HG02678 (cell line): ENCODE results near the gene RTN4RL2.

Experiments
- ATAC-seq: cut with Tn5 transposase; IDR thresholded peaks from one replicate; pipeline ENCODE4 v1.9.1; 2021; ENCODE audit warnings: mild to moderate bottlenecking, moderate library complexity; ENCODE audit not compliant: unreplicated experiment

Gene RTN4RL2

GRCh38 chr11:57497303-57498247, 37.2 kb downstream of the RTN4RL2 start:
- ATAC-seq = no peak

- no peak for ATAC-seq
Measured at GRCh38 chr11:57498540-57498939, 38.2 kb downstream of the RTN4RL2 start.

DNA sequence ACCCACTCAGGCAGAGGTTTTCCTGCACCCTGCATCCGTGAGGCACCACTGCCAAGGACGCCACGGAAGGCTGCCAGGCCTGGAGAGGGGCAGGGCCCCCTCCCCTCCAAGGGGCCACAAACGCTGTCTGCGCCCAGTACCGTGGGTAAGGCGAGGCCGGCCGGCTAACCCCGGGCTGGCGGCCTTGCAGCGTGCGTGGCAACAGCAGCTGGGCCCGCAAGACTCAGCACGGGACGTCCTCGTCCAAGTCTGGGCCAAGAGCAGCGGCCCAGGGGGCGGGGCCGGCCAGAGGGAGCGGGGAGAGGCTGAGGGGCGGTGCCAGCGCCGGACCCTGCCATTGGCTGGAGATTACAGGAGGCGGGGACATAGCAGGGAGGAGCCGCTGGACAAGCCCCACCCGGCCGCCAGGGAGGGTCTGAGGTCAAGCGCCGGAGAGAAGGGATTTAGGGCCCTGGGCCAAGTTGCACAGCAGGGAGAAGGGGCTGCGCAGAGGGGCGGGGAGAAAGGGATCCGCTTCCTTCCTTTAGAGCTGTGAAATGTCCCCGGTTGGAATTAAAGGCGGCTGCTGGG, 39.2 kb downstream of the RTN4RL2 start:
- ATAC-seq = peak; percentile 100

DNA sequence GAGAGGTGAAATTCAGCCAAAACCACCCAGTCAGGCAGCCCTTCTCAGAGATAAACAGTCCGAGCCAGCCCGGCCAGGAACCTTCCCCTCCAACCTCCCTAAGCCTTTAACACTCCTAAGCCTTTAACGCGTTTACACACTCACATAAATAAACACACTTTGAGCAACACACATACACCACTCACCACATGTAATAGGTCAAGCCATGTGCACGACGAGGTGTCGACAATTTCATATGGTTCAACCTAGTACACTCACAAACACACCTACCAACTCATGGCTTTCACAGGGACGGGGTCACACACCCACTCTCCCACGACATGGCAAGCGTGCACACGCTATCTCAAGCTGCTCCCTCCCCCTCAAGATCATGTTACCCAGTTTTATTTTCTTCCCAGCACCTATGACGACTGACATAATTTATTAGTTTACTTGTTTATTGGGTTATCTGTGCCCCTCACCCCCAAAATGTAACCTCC, 39.7 kb downstream of the RTN4RL2 start:
- no peak for ATAC-seq

DNA sequence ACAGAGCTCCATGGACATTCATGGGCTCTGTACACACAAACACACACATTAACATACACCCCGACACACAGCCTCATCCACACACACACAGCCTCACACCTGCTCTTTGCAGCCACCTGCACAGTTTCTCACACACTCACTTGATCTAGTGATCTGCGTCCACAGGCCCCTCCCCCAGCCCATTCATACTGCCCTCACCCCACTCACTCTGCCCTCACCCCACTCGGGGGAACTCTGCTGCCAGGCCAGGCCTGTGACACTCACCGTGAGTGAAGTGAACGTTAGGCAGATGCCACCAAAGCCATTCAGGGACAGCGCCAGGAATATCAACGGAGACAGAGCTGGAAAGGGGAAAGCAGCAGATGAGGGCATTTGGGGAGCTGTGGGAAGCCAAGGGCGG, 40.2 kb downstream of the RTN4RL2 start:
- ATAC-seq = no peak

GRCh38 chr11:57500926-57501325, 40.6 kb downstream of the RTN4RL2 start:
- ATAC-seq = no peak

DNA sequence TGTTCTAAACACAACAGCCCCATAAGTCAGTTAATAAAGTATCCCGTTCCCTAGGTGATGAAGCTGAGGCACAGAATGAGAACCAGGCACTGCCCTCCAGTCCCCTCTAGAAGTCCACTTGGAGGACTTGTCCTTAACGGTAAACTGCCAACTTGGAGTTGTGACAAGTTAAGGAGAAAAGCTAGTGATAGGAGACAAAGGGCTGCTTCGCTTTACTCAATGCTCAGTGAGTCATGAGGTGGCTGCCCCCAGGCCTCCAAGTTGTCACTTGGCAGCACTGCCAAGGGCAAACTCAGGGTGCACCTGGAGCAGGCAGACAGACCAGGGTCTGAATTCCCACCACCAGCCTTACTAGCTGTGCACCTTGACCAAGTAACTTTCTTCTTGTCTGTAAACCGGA, 41.6 kb downstream of the RTN4RL2 start:
- ATAC-seq = no peak

- ATAC-seq = no peak
Measured at GRCh38 chr11:57502376-57502775, 42.0 kb downstream of the RTN4RL2 start.

DNA sequence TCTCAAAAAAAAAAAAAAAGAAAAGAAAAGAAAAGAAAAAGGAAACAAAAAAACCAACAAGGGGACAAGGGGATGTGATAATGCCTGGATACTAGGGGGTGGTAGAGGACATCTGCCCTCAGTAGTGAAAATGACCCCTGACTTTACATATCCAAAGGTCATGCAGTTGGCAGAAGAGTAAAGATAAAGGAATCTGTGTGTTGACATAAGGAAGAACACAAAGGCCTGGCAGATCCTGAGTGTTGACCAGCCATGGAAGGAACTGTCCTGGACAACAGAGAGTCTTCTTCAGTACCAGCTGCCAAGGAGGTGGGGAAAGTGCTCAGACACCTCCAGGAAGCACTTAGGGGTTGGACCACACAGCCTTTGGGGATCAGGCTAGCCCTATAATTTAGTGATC, 42.5 kb downstream of the RTN4RL2 start:
- no peak for ATAC-seq

- no peak for ATAC-seq
Measured at GRCh38 chr11:57504511-57504910, 44.2 kb downstream of the RTN4RL2 start.

DNA sequence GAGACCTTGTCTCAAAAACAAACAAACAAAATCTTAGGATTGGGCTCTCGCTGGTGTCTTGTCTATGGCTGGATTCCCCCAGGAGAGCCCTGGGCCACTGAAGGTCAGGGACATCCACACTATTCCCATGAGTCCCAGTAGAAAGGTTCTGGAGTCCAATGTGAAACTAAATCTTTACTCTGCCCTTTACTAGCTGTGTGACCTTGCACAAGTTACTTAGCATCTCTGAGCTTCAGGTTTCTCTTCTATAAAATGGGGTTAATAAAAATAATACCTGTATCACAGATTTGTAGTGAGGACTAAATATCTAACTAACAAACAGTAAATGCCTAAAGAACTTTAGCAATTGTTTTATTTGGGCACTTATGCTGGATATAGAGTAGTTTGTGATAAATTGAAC, 46.2 kb downstream of the RTN4RL2 start:
- no peak for ATAC-seq

GRCh38 chr11:57508341-57509170, 48.2 kb downstream of the RTN4RL2 start:
- no peak for ATAC-seq

DNA sequence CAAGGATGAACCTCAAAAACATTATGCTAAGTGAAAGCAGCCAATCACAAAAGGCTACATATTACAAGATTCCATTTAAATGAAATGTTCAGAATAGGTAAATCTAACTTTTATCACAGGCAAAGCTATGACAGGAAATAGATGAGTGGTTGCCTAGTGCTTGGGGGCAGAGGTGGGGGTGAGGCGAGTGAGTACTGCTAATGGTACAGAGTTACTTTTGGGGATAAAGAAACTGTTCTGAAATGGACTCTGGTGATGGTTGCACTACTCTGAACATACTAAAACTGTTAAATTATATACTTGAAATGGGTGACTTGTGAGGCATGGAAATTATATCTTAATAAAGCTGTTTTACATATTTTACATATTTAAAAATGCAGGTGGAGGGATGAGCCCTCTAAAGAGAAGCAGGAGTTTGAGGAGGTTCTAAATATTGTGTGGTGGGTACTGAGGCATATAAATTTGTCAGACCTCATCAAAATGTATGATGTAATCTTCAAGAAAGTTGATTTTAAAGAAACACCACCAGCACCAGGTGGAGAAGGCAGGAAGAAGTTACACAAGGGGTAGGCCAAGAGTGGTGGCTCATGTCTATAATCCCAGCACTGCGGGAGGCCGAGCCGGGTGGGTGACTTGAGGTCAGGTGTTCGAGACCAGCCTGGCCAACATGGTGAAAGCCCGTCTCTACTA, 51.6 kb downstream of the RTN4RL2 start:
- no peak for ATAC-seq

GRCh38 chr11:57512646-57513451, 52.5 kb downstream of the RTN4RL2 start:
- ATAC-seq = no peak

- ATAC-seq = no peak
Measured at GRCh38 chr11:57513452-57513795, 53.1 kb downstream of the RTN4RL2 start.

DNA sequence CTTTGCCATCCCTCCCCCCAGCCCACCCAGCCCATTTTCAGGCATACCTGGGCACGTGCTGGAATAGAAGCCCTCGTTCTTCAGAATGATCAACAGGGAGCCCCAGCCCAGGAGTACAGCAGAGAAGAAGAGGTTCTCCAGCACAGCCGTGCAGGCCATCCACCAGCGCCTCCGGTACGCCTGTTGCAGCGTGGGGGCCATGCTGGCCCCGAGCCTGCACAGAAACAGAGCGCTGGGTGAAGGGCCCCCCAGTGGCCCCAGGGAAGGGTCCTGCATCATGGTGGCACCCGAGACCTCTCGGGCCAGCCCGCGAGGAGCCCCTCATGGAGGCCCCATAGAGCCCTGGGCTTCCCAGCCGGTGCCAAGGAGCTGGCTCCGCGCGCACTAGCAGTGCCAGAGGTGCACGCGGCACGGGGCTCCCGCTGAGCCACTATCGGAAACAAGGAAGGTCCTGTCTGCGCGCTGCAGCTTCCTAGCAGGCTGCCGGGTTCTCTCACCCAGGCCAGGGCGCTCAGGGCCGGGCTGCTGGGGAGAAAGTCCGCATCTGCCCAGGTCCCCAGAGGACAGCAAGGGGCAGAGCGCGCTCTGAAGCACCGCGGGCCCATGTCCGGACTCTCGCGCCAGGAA, 53.7 kb downstream of the RTN4RL2 start:
- peak; percentile 44 for ATAC-seq

DNA sequence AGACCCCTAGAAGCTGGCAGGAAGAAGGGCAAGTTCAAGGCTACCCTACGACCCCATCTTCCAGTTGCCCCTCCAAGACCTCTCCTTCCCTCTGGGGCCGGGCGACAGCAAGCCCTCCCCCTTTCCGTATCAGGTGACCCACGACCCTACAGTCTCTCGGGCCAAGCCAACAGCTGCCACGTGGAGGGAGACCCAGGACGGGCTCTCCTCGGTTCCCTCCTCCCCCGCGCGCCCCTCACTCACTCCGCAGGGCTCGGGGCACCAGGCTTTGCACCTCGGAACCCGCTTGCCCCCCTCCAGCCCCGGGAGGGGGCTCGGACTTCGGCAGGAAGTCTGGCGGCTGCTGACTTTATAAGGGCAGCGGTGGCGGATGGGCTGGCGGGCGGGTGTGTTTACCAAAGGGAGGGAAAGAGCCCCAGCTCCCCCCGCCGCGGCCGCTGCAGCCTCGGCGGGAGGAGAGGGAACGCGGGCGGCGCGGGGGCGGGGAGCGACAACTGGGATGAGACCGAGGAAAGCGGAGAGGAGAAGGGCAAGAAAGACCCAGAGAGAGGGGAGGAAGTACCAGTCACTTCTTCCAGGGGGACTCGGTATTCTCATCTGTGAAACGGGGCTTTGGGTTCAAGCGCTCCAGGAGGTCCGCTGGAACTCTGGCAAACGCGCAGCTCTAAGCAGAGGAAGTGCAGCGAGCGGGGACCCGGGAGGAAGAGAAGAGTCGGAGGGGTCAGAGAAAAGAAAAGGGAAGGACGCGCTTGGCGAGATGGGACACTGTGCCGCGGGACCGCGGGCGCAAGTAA, 54.4 kb downstream of the RTN4RL2 start:
- peak; percentile 47 for ATAC-seq

DNA sequence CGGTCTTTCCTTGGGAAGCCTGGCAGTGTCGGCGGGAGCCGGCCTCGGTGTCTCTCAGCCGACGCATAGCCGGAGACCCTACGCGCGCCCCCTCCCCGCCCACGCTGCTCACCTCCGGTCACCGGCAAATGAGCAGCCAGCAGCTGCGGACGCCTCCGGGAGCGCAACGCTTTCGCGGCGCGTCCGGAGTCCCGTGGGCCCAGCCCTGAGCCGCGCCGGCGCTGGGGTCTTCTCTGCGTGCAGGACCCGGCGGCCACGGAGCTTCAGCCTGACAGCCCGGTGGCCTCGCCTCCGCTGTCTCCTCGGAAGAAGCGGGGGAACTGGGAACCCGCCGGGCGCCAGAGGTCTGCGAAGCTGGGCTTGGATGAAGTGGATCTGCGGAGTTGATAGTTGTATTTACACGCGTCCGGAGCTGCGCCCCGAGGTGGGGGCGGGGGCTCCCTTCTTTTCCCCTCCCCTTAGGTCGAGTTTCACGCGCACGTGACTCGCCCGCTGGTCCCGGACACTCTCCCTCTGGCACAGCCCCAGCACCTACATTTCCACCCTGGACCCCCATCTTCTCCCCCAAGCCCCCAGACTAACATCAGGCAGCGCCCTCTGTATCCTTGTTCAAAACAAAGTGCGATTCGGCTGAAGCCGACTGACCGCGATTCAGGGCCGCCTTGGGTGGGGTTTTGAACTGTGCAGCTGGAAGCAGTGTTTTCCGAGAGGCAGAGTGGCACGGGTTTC, 55.2 kb downstream of the RTN4RL2 start, which contains the start of gene SLC43A1:
TSS of gene SLC43A1 (minus strand) at position 371 of the 729 bp plus-strand sequence. CDS start 1,591 bp downstream, outside the sequence.
- peak; percentile 50 for ATAC-seq
